ENCODE data around the gene HEBP2.

DNA sequence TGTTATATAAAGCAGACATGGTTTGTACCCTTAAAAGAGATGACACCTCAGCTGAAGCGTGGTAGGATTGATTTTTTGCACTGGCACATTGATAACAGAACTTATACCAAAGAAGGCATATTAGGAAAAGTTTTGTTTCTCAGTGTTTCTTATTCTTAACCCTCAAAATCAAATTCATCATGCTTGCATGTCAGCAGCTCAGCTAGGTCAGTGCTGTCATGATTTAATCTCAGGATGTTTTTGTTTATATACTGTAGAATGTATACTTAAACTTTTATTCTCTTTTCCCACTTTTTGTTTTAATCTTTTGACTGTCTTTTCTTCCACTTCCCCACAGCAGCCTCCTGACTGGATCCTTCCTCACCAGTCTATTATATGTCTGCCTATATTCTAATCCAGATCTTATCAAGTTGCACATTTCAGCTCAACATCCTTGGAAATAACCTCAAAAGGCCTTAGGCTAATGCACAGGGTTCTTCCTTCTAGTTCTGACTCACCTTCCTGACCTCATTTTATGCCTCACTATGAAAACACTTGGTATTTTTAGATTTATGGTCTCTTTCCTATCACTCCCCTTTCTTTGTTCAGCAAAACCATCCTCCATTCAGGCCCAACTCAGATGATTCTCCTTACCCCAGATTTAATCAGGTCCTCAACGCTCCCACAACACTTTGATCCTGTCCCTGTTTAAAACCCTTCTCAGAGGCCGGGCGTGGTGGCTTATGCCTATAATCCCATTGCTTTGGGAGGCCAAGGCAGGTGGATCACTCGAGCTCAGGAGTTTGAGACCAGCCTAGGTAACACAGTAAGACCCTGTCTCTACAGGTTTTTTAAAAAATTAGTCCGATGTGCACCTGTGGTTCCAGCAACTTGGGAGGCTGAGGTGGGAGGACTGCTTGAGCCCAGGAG lies 7.2 kb downstream of the HEBP2 start:
- TF ChIP-seq, protein P1, sequence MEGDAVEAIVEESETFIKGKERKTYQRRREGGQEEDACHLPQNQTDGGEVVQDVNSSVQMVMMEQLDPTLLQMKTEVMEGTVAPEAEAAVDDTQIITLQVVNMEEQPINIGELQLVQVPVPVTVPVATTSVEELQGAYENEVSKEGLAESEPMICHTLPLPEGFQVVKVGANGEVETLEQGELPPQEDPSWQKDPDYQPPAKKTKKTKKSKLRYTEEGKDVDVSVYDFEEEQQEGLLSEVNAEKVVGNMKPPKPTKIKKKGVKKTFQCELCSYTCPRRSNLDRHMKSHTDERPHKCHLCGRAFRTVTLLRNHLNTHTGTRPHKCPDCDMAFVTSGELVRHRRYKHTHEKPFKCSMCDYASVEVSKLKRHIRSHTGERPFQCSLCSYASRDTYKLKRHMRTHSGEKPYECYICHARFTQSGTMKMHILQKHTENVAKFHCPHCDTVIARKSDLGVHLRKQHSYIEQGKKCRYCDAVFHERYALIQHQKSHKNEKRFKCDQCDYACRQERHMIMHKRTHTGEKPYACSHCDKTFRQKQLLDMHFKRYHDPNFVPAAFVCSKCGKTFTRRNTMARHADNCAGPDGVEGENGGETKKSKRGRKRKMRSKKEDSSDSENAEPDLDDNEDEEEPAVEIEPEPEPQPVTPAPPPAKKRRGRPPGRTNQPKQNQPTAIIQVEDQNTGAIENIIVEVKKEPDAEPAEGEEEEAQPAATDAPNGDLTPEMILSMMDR (conservative IDR thresholded peaks at IDR 0.05; ENCODE audit: low read depth, low read length): no peak
- TF ChIP-seq RFX5 (IDR thresholded peaks at IDR 0.05; ENCODE audit: low read depth, low read length) (no peak), BHLHE40 (IDR thresholded peaks at IDR 0.05; ENCODE audit: low read depth, low read length) (no peak), POLR2A (IDR thresholded peaks at IDR 0.05; ENCODE audit: low read depth, low read length) (no peak), RAD21 (IDR thresholded peaks at IDR 0.05; ENCODE audit: low read length) (no peak), RCOR1 (IDR thresholded peaks at IDR 0.05; ENCODE audit: insufficient replicate concordance, low read length) (no peak), MXI1 (IDR thresholded peaks at IDR 0.05; ENCODE audit: borderline replicate concordance, low read depth, low read length) (no peak), CEBPB (IDR thresholded peaks at IDR 0.05; ENCODE audit: low read depth, low read length) (no peak), FOS (IDR thresholded peaks at IDR 0.05; ENCODE audit: low read depth, low read length) (0 out of 2 replicates have a peak, but pooled peaks have one; percentile 41), MAZ (IDR thresholded peaks at IDR 0.05; ENCODE audit: borderline replicate concordance, low read depth, low read length) (no peak), NFE2L2 (IDR thresholded peaks at IDR 0.05; ENCODE audit: low read depth, low read length) (no peak)
- TF ChIP-seq, protein P2, sequence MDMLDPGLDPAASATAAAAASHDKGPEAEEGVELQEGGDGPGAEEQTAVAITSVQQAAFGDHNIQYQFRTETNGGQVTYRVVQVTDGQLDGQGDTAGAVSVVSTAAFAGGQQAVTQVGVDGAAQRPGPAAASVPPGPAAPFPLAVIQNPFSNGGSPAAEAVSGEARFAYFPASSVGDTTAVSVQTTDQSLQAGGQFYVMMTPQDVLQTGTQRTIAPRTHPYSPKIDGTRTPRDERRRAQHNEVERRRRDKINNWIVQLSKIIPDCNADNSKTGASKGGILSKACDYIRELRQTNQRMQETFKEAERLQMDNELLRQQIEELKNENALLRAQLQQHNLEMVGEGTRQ (IDR thresholded peaks at IDR 0.05; ENCODE audit: low read depth, low read length): no peak
- TF ChIP-seq, protein P3, sequence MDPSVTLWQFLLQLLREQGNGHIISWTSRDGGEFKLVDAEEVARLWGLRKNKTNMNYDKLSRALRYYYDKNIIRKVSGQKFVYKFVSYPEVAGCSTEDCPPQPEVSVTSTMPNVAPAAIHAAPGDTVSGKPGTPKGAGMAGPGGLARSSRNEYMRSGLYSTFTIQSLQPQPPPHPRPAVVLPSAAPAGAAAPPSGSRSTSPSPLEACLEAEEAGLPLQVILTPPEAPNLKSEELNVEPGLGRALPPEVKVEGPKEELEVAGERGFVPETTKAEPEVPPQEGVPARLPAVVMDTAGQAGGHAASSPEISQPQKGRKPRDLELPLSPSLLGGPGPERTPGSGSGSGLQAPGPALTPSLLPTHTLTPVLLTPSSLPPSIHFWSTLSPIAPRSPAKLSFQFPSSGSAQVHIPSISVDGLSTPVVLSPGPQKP (IDR thresholded peaks at IDR 0.05; ENCODE audit: borderline replicate concordance, low read depth, low read length): no peak
